Type B pancreatic cell (in vitro differentiated cells): ENCODE data around the gene CAVIN1. TPM values are rescaled to one million over a fixed set of nuclear protein-coding genes. Genes with fewer than 3 reads are reported as not detected.

Source experiments
- DNase-seq: peaks from one replicate; pipeline ENCODE4 v3.0.0; 2021; ENCODE audit warnings: mixed read lengths; ENCODE audit not compliant: unreplicated experiment; ENCODE audit errors: extremely low spot score
- H3K27ac Mint-ChIP-seq: 2 replicates; pipeline ENCODE4 v1.8.0; 2021; ENCODE audit warnings: mild to moderate bottlenecking, mixed read lengths
- H3K27me3 Mint-ChIP-seq: 2 replicates; pipeline ENCODE4 v1.8.0; 2021; ENCODE audit warnings: mixed read lengths
- H3K36me3 Mint-ChIP-seq: 2 replicates; pipeline ENCODE4 v1.8.0; 2021; ENCODE audit warnings: mixed read lengths
- H3K4me1 Mint-ChIP-seq: one replicate; pipeline ENCODE4 v1.8.0; 2021; ENCODE audit warnings: mixed read lengths; ENCODE audit not compliant: unreplicated experiment
- H3K4me3 Mint-ChIP-seq: 2 replicates; pipeline ENCODE4 v1.8.0; 2021; ENCODE audit warnings: mild to moderate bottlenecking, mixed read lengths
- H3K9me3 Mint-ChIP-seq: 2 replicates; pipeline ENCODE4 v1.8.0; 2021; ENCODE audit warnings: mixed read lengths
- CTCF ChIP-seq: fragments of 200-600 bp; sonication (generic); conservative IDR thresholded peaks from 2 replicates; pipeline ENCODE4 v1.5.0; 2021; ENCODE audit warnings: antibody characterized with exemption, mild to moderate bottlenecking
- total RNA-seq: library from RNA; stranded (reverse); gene quantifications from 2 replicates; pipeline ENCODE4 v1.2.1, GENCODE V29; 2021; ENCODE audit warnings: low replicate concordance

CAVIN1 gene
- total RNA-seq, 1 donor from 2014 or later, result 21.9 TPM

DNA sequence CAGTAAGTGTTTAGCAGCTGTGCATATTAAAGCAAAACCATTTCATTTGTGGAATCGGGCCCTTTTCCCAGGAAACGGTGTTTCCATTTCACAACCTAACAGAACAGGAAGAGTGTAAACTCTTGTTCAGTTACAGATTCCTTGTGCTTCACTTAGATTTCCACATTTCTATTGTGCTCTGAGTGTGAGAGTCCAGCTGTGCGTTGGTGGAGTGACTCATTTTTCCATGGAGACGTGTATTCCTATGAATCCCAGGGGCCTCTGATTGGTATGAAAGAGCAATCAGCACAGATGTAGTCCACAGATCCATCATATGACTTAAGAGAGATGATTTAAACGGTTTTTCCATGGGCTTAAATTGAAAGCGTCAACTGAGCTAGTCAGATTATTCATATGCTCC lies 13.3 kb upstream of the CAVIN1 start:
- Mint-ChIP-seq H3K27ac (peak overlapping the region; percentile 11), H3K27me3 (no peaks in the 10 kb centered on the region), H3K9me3 (peaks cover 5% of the 10 kb centered on the region), H3K36me3 (no peaks in the 10 kb centered on the region), H3K4me3 (no peak overlapping the region), H3K4me1 (peaks cover 14% of the 10 kb centered on the region)
- DNase-seq, result no peak
- TF ChIP-seq CTCF, result no peak

GRCh38 chr17:42431758-42432161 lies 8.7 kb upstream of the CAVIN1 start:
- TF ChIP-seq CTCF, result no peak
- H3K27ac Mint-ChIP-seq, result peak overlapping the region; percentile 60
- no peak overlapping the region for H3K4me3 Mint-ChIP-seq
- peaks cover 20% of the 10 kb centered on the region for H3K4me1 Mint-ChIP-seq
- peaks cover 5% of the 10 kb centered on the region for H3K9me3 Mint-ChIP-seq
- H3K36me3 Mint-ChIP-seq, result no peaks in the 10 kb centered on the region
- H3K27me3 Mint-ChIP-seq, result peaks cover 3% of the 10 kb centered on the region
- DNase-seq, result no peak

- DNase-seq, result no peak
- peak overlapping the region; percentile 36 for H3K27ac Mint-ChIP-seq
Measured at GRCh38 chr17:42429726-42430447, 6.8 kb upstream of the CAVIN1 start.

DNA sequence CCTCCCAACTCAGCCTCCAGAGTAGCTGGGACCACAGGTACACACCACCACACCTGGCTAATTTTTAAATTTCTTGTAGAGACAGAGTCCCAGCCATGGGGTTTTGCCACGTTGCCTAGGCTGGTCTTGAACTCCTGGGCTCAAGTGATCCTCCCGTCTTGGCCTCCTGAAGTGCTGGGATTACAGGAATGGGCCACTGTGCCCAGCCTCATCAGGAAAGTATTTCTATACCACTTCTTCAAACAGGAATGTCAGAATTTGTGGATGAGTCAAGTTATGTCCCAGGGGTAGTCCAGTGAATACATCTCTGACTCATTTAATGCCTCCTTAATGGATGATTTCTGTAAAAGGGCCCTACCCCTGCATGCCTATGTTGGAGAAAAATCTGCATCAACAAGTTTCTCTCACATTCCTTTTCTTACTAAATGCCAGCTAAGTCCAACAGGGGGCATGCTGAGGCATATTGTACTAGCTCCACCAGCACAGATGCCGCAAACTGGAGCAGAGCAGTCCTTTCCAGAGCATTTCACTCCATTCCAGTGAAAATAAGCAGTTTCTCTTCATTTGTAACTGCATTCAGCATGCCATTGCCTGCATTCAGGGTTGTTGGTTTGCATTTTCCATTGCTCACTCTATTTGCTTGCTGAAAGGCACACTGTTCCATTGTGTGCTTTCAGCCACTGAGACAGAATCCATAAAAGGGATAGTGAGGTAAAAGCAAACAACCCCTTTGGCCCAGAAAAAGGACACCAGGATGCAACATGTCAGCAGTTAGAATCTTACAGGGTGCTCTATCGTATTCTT lies 5.3 kb upstream of the CAVIN1 start:
- peaks cover 5% of the 10 kb centered on the region for H3K9me3 Mint-ChIP-seq
- H3K4me3 Mint-ChIP-seq, result peak overlapping the region; percentile 46
- H3K27ac Mint-ChIP-seq, result peak overlapping the region; percentile 94
- peaks cover 22% of the 10 kb centered on the region for H3K27me3 Mint-ChIP-seq
- H3K36me3 Mint-ChIP-seq, result no peaks in the 10 kb centered on the region
- peaks cover 14% of the 10 kb centered on the region for H3K4me1 Mint-ChIP-seq
- no peak for DNase-seq
- TF ChIP-seq CTCF, result peak; percentile 84

More at GRCh38 chr17:42429726-42430447, 6.8 kb upstream of the CAVIN1 start:
- TF ChIP-seq CTCF, result no peak
- Mint-ChIP-seq H3K4me3 (no peak overlapping the region), H3K4me1 (peaks cover 13% of the 10 kb centered on the region), H3K36me3 (no peaks in the 10 kb centered on the region), H3K9me3 (peaks cover 5% of the 10 kb centered on the region), H3K27me3 (peaks cover 14% of the 10 kb centered on the region)

GRCh38 chr17:42424991-42425610 lies 2.0 kb upstream of the CAVIN1 start:
- TF ChIP-seq CTCF, result no peak
- Mint-ChIP-seq H3K9me3 (no peaks in the 10 kb centered on the region), H3K4me3 (peak overlapping the region; percentile 60), H3K27me3 (peaks cover 50% of the 10 kb centered on the region), H3K36me3 (no peaks in the 10 kb centered on the region), H3K27ac (peak overlapping the region; percentile 46), H3K4me1 (peaks cover 23% of the 10 kb centered on the region)
- no peak for DNase-seq
